Effector memory CD8-positive, alpha-beta T cell (primary cell): Measurements from ENCODE around the gene IGSF21.

Experiments used
- ATAC-seq: fragments of 150-1000 bp; cut with Tn5 transposase; replicated peaks from 2 replicates; pipeline ENCODE4 v1.10.0; 2021; ENCODE audit warnings: mild to moderate bottlenecking, moderate library complexity
- DNase-seq, 3 experiments: peaks; one replicate each; pipeline ENCODE4 v3.0.0; 2021
- H3K27ac Mint-ChIP-seq, 2 donors: one replicate each; pipeline ENCODE4 v1.8.0; 2022; ENCODE audit warnings: mild to moderate bottlenecking in 2 of 2, mixed read lengths in 2 of 2, moderate library complexity in 2 of 2
- H3K27me3 Mint-ChIP-seq, 2 donors: one replicate each; pipeline ENCODE4 v1.8.0; 2022; ENCODE audit warnings: mixed read lengths in 2 of 2
- H3K36me3 Mint-ChIP-seq: one replicate; pipeline ENCODE4 v1.8.0; 2022; ENCODE audit warnings: mild to moderate bottlenecking, moderate library complexity, mixed read lengths; ENCODE audit not compliant: insufficient read depth
- H3K4me1 Mint-ChIP-seq, 2 donors: one replicate each; pipeline ENCODE4 v1.8.0; 2022; ENCODE audit warnings: low read depth in 2 of 2, mixed read lengths in 2 of 2
- H3K4me3 Mint-ChIP-seq, 2 donors: one replicate each; pipeline ENCODE4 v1.8.0; 2022; ENCODE audit warnings: mild to moderate bottlenecking in 2 of 2, mixed read lengths in 2 of 2, moderate library complexity in 2 of 2
- H3K9me3 Mint-ChIP-seq, 2 donors: one replicate each; pipeline ENCODE4 v1.8.0; 2022; ENCODE audit warnings: mixed read lengths in 2 of 2

IGSF21 gene

GRCh38 chr1:18247151-18247550, 139.6 kb downstream of the IGSF21 start:
- Mint-ChIP-seq H3K27ac (no peak overlapping the region), H3K4me3 (no peak overlapping the region), H3K36me3 (peaks cover 4% of the 10 kb centered on the region), H3K9me3 (peaks cover 2 to 12% of the 10 kb centered on the region in 2 donors), H3K4me1 (no peaks in the 10 kb centered on the region), H3K27me3 (peaks cover 23 to 38% of the 10 kb centered on the region in 2 donors)
- DNase-seq = no peak
- no peak for ATAC-seq

GRCh38 chr1:18249631-18250030, 142.0 kb downstream of the IGSF21 start:
- H3K4me3 Mint-ChIP-seq = no peak overlapping the region
- no peaks in the 10 kb centered on the region for H3K4me1 Mint-ChIP-seq
- H3K27me3 Mint-ChIP-seq = peaks cover 16 to 19% of the 10 kb centered on the region in 2 donors
- no peak for ATAC-seq
- DNase-seq = no peak
- no peak overlapping the region for H3K27ac Mint-ChIP-seq
- H3K9me3 Mint-ChIP-seq = peaks cover 2 to 12% of the 10 kb centered on the region in 2 donors
- peaks cover 4% of the 10 kb centered on the region for H3K36me3 Mint-ChIP-seq

- Mint-ChIP-seq H3K4me3 (no peak overlapping the region), H3K4me1 (no peaks in the 10 kb centered on the region), H3K9me3 (peaks cover 2 to 19% of the 10 kb centered on the region in 2 donors), H3K27me3 (peaks cover 22 to 24% of the 10 kb centered on the region in 2 donors), H3K36me3 (peaks cover 4% of the 10 kb centered on the region), H3K27ac (no peak overlapping the region)
- no peak for DNase-seq
- ATAC-seq = no peak
Measured at GRCh38 chr1:18253093-18253492, 145.5 kb downstream of the IGSF21 start.

GRCh38 chr1:18256282-18257235, 149.0 kb downstream of the IGSF21 start:
- Mint-ChIP-seq H3K4me1 (no peaks in the 10 kb centered on the region), H3K9me3 (peaks cover under 1 to 8% of the 10 kb centered on the region in 2 donors)

GRCh38 chr1:18257778-18258177, 150.2 kb downstream of the IGSF21 start:
- no peaks in the 10 kb centered on the region for H3K4me1 Mint-ChIP-seq
- H3K9me3 Mint-ChIP-seq = peaks cover 0 to 7% of the 10 kb centered on the region in 2 donors
- no peak overlapping the region for H3K4me3 Mint-ChIP-seq
- ATAC-seq (no peak), DNase-seq (no peak)
- H3K27ac Mint-ChIP-seq = no peak overlapping the region
- no peaks in the 10 kb centered on the region for H3K36me3 Mint-ChIP-seq
- peaks cover 14 to 43% of the 10 kb centered on the region in 2 donors for H3K27me3 Mint-ChIP-seq

More at GRCh38 chr1:18256282-18257235, 149.0 kb downstream of the IGSF21 start:
- H3K36me3 Mint-ChIP-seq = no peaks in the 10 kb centered on the region
- DNase-seq (no peak), ATAC-seq (no peak)
- H3K27me3 Mint-ChIP-seq = peaks cover 14 to 31% of the 10 kb centered on the region in 2 donors
- no peak overlapping the region for H3K4me3 Mint-ChIP-seq
- no peak overlapping the region for H3K27ac Mint-ChIP-seq

GRCh38 chr1:18261891-18262290, 154.3 kb downstream of the IGSF21 start:
- H3K9me3 Mint-ChIP-seq = peaks cover 0 to 3% of the 10 kb centered on the region in 2 donors
- no peak overlapping the region for H3K27ac Mint-ChIP-seq
- no peaks in the 10 kb centered on the region for H3K4me1 Mint-ChIP-seq
- DNase-seq = no peak
- H3K27me3 Mint-ChIP-seq = peaks cover 5 to 59% of the 10 kb centered on the region in 2 donors
- H3K4me3 Mint-ChIP-seq = no peak overlapping the region
- H3K36me3 Mint-ChIP-seq = no peaks in the 10 kb centered on the region
- ATAC-seq = no peak

- DNase-seq (no peak), ATAC-seq (no peak)
- Mint-ChIP-seq H3K27ac (no peak overlapping the region), H3K4me3 (no peak overlapping the region), H3K27me3 (peaks cover 5 to 63% of the 10 kb centered on the region in 2 donors), H3K36me3 (no peaks in the 10 kb centered on the region), H3K9me3 (no peaks in the 10 kb centered on the region), H3K4me1 (no peaks in the 10 kb centered on the region)
Measured at GRCh38 chr1:18262726-18263125, 155.1 kb downstream of the IGSF21 start.

GRCh38 chr1:18263547-18264120, 156.0 kb downstream of the IGSF21 start:
- Mint-ChIP-seq H3K4me1 (no peaks in the 10 kb centered on the region), H3K36me3 (no peaks in the 10 kb centered on the region), H3K27me3 (peaks cover 5 to 71% of the 10 kb centered on the region in 2 donors), H3K9me3 (no peaks in the 10 kb centered on the region), H3K27ac (no peak overlapping the region), H3K4me3 (no peak overlapping the region)
- ATAC-seq (no peak), DNase-seq (no peak)

GRCh38 chr1:18264450-18265039, 156.9 kb downstream of the IGSF21 start:
- peaks cover 11 to 70% of the 10 kb centered on the region in 2 donors for H3K27me3 Mint-ChIP-seq

GRCh38 chr1:18265641-18266040, 158.0 kb downstream of the IGSF21 start:
- Mint-ChIP-seq H3K4me1 (no peaks in the 10 kb centered on the region), H3K9me3 (no peaks in the 10 kb centered on the region), H3K27ac (no peak overlapping the region), H3K4me3 (no peak overlapping the region), H3K27me3 (peaks cover 11 to 60% of the 10 kb centered on the region in 2 donors), H3K36me3 (no peaks in the 10 kb centered on the region)
- ATAC-seq (no peak), DNase-seq (no peak)

More at GRCh38 chr1:18264450-18265039, 156.9 kb downstream of the IGSF21 start:
- no peaks in the 10 kb centered on the region for H3K36me3 Mint-ChIP-seq
- H3K4me1 Mint-ChIP-seq = no peaks in the 10 kb centered on the region
- H3K27ac Mint-ChIP-seq = no peak overlapping the region
- DNase-seq (no peak), ATAC-seq (no peak)
- H3K9me3 Mint-ChIP-seq = no peaks in the 10 kb centered on the region
- no peak overlapping the region for H3K4me3 Mint-ChIP-seq

GRCh38 chr1:18266391-18266790, 158.8 kb downstream of the IGSF21 start:
- no peaks in the 10 kb centered on the region for H3K9me3 Mint-ChIP-seq
- peaks cover 13 to 52% of the 10 kb centered on the region in 2 donors for H3K27me3 Mint-ChIP-seq
- H3K4me3 Mint-ChIP-seq = no peak overlapping the region
- H3K27ac Mint-ChIP-seq = no peak overlapping the region
- no peaks in the 10 kb centered on the region for H3K36me3 Mint-ChIP-seq
- ATAC-seq (no peak), DNase-seq (no peak)
- no peaks in the 10 kb centered on the region for H3K4me1 Mint-ChIP-seq

- no peak overlapping the region for H3K27ac Mint-ChIP-seq
- H3K9me3 Mint-ChIP-seq = no peaks in the 10 kb centered on the region
- peaks cover 33 to 47% of the 10 kb centered on the region in 2 donors for H3K27me3 Mint-ChIP-seq
- H3K36me3 Mint-ChIP-seq = no peaks in the 10 kb centered on the region
- no peaks in the 10 kb centered on the region for H3K4me1 Mint-ChIP-seq
- DNase-seq (no peak), ATAC-seq (no peak)
- no peak overlapping the region for H3K4me3 Mint-ChIP-seq
Measured at GRCh38 chr1:18271336-18271735, 163.7 kb downstream of the IGSF21 start.

- H3K27me3 Mint-ChIP-seq = peaks cover 32 to 90% of the 10 kb centered on the region in 2 donors
- ATAC-seq (no peak), DNase-seq (no peak)
- H3K36me3 Mint-ChIP-seq = no peaks in the 10 kb centered on the region
- no peak overlapping the region for H3K4me3 Mint-ChIP-seq
- H3K9me3 Mint-ChIP-seq = no peaks in the 10 kb centered on the region
- no peaks in the 10 kb centered on the region for H3K4me1 Mint-ChIP-seq
- no peak overlapping the region for H3K27ac Mint-ChIP-seq
Measured at GRCh38 chr1:18278946-18279345, 171.3 kb downstream of the IGSF21 start.
